Measurements from ENCODE around the gene SCIN.
"Not testable (repeated sequence)": the region's sequence is repeated elsewhere in the genome, so short reads cannot be mapped to it uniquely, and the experiment has no call there.

SCIN gene

GRCh38 chr7:12554872-12555271 is 15.6 kb upstream of the SCIN start:
- no peak overlapping the region for H3K4me3 Mint-ChIP-seq
- no peak overlapping the region for H3K27ac Mint-ChIP-seq
- H3K9me3 Mint-ChIP-seq, result peaks cover 4% of the 10 kb centered on the region
- H3K4me1 Mint-ChIP-seq (ENCODE audit: low read depth), result no peaks in the 10 kb centered on the region
- no peaks in the 10 kb centered on the region for H3K27me3 Mint-ChIP-seq
- H3K36me3 Mint-ChIP-seq (ENCODE audit: low read depth), result no peaks in the 10 kb centered on the region

- H3K36me3 Mint-ChIP-seq (ENCODE audit: low read depth); H3K4me3 Mint-ChIP-seq; H3K27me3 Mint-ChIP-seq; H3K9me3 Mint-ChIP-seq; H3K4me1 Mint-ChIP-seq (ENCODE audit: low read depth); H3K27ac Mint-ChIP-seq: not testable (repeated sequence)
Observed at GRCh38 chr7:12555695-12556094, 14.8 kb upstream of the SCIN start.

- not testable (repeated sequence) for H3K9me3 Mint-ChIP-seq; H3K27ac Mint-ChIP-seq; H3K36me3 Mint-ChIP-seq (ENCODE audit: low read depth); H3K4me3 Mint-ChIP-seq; H3K4me1 Mint-ChIP-seq (ENCODE audit: low read depth); H3K27me3 Mint-ChIP-seq
Observed at GRCh38 chr7:12556139-12556792, 14.3 kb upstream of the SCIN start.

GRCh38 chr7:12557282-12557681 is 13.2 kb upstream of the SCIN start:
- no peak overlapping the region for H3K4me3 Mint-ChIP-seq
- H3K4me1 Mint-ChIP-seq (ENCODE audit: low read depth), result no peaks in the 10 kb centered on the region
- no peak overlapping the region for H3K27ac Mint-ChIP-seq
- no peaks in the 10 kb centered on the region for H3K36me3 Mint-ChIP-seq (ENCODE audit: low read depth)
- H3K9me3 Mint-ChIP-seq, result peaks cover 4% of the 10 kb centered on the region
- no peaks in the 10 kb centered on the region for H3K27me3 Mint-ChIP-seq

GRCh38 chr7:12564996-12565764 is 5.3 kb upstream of the SCIN start:
- Mint-ChIP-seq H3K9me3 (no peaks in the 10 kb centered on the region), H3K27ac (no peak overlapping the region), H3K36me3 (ENCODE audit: low read depth) (no peaks in the 10 kb centered on the region), H3K4me1 (ENCODE audit: low read depth) (peaks cover 8% of the 10 kb centered on the region), H3K27me3 (peaks cover 31% of the 10 kb centered on the region), H3K4me3 (no peak overlapping the region)

GRCh38 chr7:12565873-12566272 is 4.6 kb upstream of the SCIN start:
- H3K27ac Mint-ChIP-seq, result no peak overlapping the region
- H3K4me1 Mint-ChIP-seq (ENCODE audit: low read depth), result peaks cover 14% of the 10 kb centered on the region
- no peak overlapping the region for H3K4me3 Mint-ChIP-seq
- peaks cover 36% of the 10 kb centered on the region for H3K27me3 Mint-ChIP-seq
- no peaks in the 10 kb centered on the region for H3K9me3 Mint-ChIP-seq
- H3K36me3 Mint-ChIP-seq (ENCODE audit: low read depth), result no peaks in the 10 kb centered on the region

- no peaks in the 10 kb centered on the region for H3K9me3 Mint-ChIP-seq
- no peak overlapping the region for H3K4me3 Mint-ChIP-seq
- H3K27me3 Mint-ChIP-seq, result peaks cover 47% of the 10 kb centered on the region
- H3K36me3 Mint-ChIP-seq (ENCODE audit: low read depth), result no peaks in the 10 kb centered on the region
- no peak overlapping the region for H3K27ac Mint-ChIP-seq
- peaks cover 17% of the 10 kb centered on the region for H3K4me1 Mint-ChIP-seq (ENCODE audit: low read depth)
Observed at GRCh38 chr7:12567015-12567414, 3.5 kb upstream of the SCIN start.

GRCh38 chr7:12569673-12570072 is 847 bp upstream of the SCIN start:
- peaks cover 17% of the 10 kb centered on the region for H3K4me1 Mint-ChIP-seq (ENCODE audit: low read depth)
- H3K36me3 Mint-ChIP-seq (ENCODE audit: low read depth), result no peaks in the 10 kb centered on the region
- no peaks in the 10 kb centered on the region for H3K9me3 Mint-ChIP-seq
- H3K4me3 Mint-ChIP-seq, result peak overlapping the region; percentile 76
- H3K27me3 Mint-ChIP-seq, result peaks cover 57% of the 10 kb centered on the region
- no peak overlapping the region for H3K27ac Mint-ChIP-seq

GRCh38 chr7:12570168-12570533 is 369 bp upstream of the SCIN start:
- no peaks in the 10 kb centered on the region for H3K9me3 Mint-ChIP-seq
- H3K4me3 Mint-ChIP-seq, result peak overlapping the region; percentile 76
- no peaks in the 10 kb centered on the region for H3K36me3 Mint-ChIP-seq (ENCODE audit: low read depth)
- H3K27me3 Mint-ChIP-seq, result peaks cover 57% of the 10 kb centered on the region
- no peak overlapping the region for H3K27ac Mint-ChIP-seq
- H3K4me1 Mint-ChIP-seq (ENCODE audit: low read depth), result peaks cover 17% of the 10 kb centered on the region

GRCh38 chr7:12571691-12572090 is 1.2 kb downstream of the SCIN start:
- Mint-ChIP-seq H3K27me3 (peaks cover 60% of the 10 kb centered on the region), H3K4me1 (ENCODE audit: low read depth) (peaks cover 17% of the 10 kb centered on the region), H3K36me3 (ENCODE audit: low read depth) (no peaks in the 10 kb centered on the region), H3K4me3 (no peak overlapping the region), H3K9me3 (no peaks in the 10 kb centered on the region), H3K27ac (no peak overlapping the region)

GRCh38 chr7:12572941-12573575 is 2.5 kb downstream of the SCIN start:
- Mint-ChIP-seq H3K36me3 (ENCODE audit: low read depth) (no peaks in the 10 kb centered on the region), H3K4me3 (no peak overlapping the region), H3K27me3 (peaks cover 48% of the 10 kb centered on the region), H3K9me3 (no peaks in the 10 kb centered on the region), H3K27ac (no peak overlapping the region), H3K4me1 (ENCODE audit: low read depth) (peaks cover 17% of the 10 kb centered on the region)

- no peaks in the 10 kb centered on the region for H3K9me3 Mint-ChIP-seq
- H3K4me1 Mint-ChIP-seq (ENCODE audit: low read depth), result peaks cover 17% of the 10 kb centered on the region
- no peak overlapping the region for H3K4me3 Mint-ChIP-seq
- H3K36me3 Mint-ChIP-seq (ENCODE audit: low read depth), result no peaks in the 10 kb centered on the region
- peaks cover 44% of the 10 kb centered on the region for H3K27me3 Mint-ChIP-seq
- no peak overlapping the region for H3K27ac Mint-ChIP-seq
Observed at GRCh38 chr7:12573885-12574284, 3.4 kb downstream of the SCIN start.

- no peaks in the 10 kb centered on the region for H3K36me3 Mint-ChIP-seq (ENCODE audit: low read depth)
- H3K9me3 Mint-ChIP-seq, result no peaks in the 10 kb centered on the region
- peaks cover 18% of the 10 kb centered on the region for H3K27me3 Mint-ChIP-seq
- no peaks in the 10 kb centered on the region for H3K4me1 Mint-ChIP-seq (ENCODE audit: low read depth)
- H3K4me3 Mint-ChIP-seq, result no peak overlapping the region
- no peak overlapping the region for H3K27ac Mint-ChIP-seq
Observed at GRCh38 chr7:12578930-12579640, 8.6 kb downstream of the SCIN start.

GRCh38 chr7:12581897-12582296 is 11.4 kb downstream of the SCIN start:
- H3K4me1 Mint-ChIP-seq (ENCODE audit: low read depth), result no peaks in the 10 kb centered on the region
- peaks cover 31% of the 10 kb centered on the region for H3K27me3 Mint-ChIP-seq
- no peaks in the 10 kb centered on the region for H3K36me3 Mint-ChIP-seq (ENCODE audit: low read depth)
- no peaks in the 10 kb centered on the region for H3K9me3 Mint-ChIP-seq
- no peak overlapping the region for H3K27ac Mint-ChIP-seq
- H3K4me3 Mint-ChIP-seq, result no peak overlapping the region

- H3K27me3 Mint-ChIP-seq, result peaks cover 31% of the 10 kb centered on the region
- H3K9me3 Mint-ChIP-seq, result no peaks in the 10 kb centered on the region
- H3K4me3 Mint-ChIP-seq, result no peak overlapping the region
- no peak overlapping the region for H3K27ac Mint-ChIP-seq
- H3K4me1 Mint-ChIP-seq (ENCODE audit: low read depth), result no peaks in the 10 kb centered on the region
- no peaks in the 10 kb centered on the region for H3K36me3 Mint-ChIP-seq (ENCODE audit: low read depth)
Observed at GRCh38 chr7:12582362-12582761, 11.8 kb downstream of the SCIN start.

Measured in stimulated activated naive CD8-positive, alpha-beta T cell treated with anti-CD3 and anti-CD28 coated beads, Interleukin-15, Interleukin-2, amounts not matched to agents 100 ng/mL and 50 ng/mL, for 24 hours (primary cell).